Glomerular visceral epithelial cell (primary cell): ENCODE data around the gene CCDC107.

Experiments
- DNase-seq: peaks from one replicate; pipeline ENCODE4 v3.0.0-alpha.2; 2016; ENCODE audit errors: extremely low spot score

The CCDC107 gene

GRCh38 chr9:35703906-35704672, 46.0 kb downstream of the CCDC107 start:
- DNase-seq: no peak

GRCh38 chr9:35705372-35705771, 47.3 kb downstream of the CCDC107 start:
- no peak for DNase-seq

DNA sequence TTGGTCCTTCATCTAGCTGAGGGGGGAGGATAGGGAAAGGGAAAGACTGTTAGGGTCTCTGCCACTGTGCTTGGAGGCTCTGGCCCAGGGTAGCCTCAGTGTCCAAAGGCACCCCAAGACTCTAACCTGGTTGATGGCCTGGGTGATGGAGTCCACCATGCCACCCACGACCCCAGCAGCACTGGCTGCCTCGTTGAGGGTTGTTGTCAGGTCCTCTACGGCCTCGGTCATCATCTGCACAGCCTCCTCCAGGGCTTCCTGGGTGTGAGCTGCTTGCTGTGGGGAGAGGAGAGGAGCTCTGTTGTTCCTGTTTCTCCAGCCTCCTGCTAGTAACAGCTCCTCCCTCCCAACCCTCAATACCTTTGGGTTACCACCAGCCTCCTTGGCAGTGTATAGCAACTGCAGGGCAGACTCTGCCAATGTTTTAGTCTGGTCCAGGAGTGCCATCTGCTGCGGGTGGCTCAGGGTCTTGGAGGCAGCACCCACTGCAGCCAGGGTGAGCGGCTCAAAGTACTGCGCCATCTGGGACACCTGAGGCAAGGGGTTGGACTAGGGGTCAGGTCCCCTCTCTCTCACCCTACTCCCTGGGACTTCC, 47.8 kb downstream of the CCDC107 start:
- no peak for DNase-seq

GRCh38 chr9:35706951-35707350, 48.9 kb downstream of the CCDC107 start:
- no peak for DNase-seq

DNA sequence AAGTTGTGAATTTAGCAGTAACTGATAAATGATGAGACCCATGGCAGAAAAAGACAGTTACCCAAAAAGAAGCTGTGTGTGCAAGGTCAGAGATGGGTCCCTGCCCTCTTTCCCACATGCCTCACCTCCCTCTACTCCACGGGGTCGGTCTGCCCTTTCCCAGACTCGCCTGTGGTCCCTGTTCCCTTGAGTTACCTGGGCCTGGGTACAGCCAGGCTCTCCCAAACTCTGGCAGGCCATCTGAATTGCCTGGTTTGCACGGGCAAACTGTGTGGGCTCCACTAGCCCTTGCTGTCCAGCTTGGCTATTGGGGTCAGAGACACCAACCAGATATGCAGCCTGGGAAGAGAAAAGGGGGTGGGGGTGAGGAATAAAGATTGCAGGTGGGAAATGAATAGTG, 50.1 kb downstream of the CCDC107 start:
- no peak for DNase-seq

- DNase-seq: no peak
Measured at GRCh38 chr9:35710818-35711500, 52.9 kb downstream of the CCDC107 start.
